NCI-H345 treated with DMSO at 0.1 percent for 48 hours (cell line): ENCODE results near the gene SH3GL3.

ENCODE experiments used
- DNase-seq: peaks from one replicate; lab custom pipeline; 2025; ENCODE audit not compliant: unreplicated experiment; lab: John Stamatoyannopoulos, UW

Gene SH3GL3

GRCh38 chr15:83610901-83611685 lies 164.0 kb downstream of the SH3GL3 start:
- DNase-seq: no peak

GRCh38 chr15:83612226-83612625 lies 165.1 kb downstream of the SH3GL3 start:
- DNase-seq: no peak

- no peak for DNase-seq
Observed at GRCh38 chr15:83612898-83613635, 165.9 kb downstream of the SH3GL3 start.

GRCh38 chr15:83613714-83614113 lies 166.6 kb downstream of the SH3GL3 start:
- DNase-seq: no peak

- no peak for DNase-seq
Observed at GRCh38 chr15:83616840-83617239, 169.7 kb downstream of the SH3GL3 start.

GRCh38 chr15:83626171-83626802 lies 179.1 kb downstream of the SH3GL3 start:
- no peak for DNase-seq

GRCh38 chr15:83631534-83631933 lies 184.4 kb downstream of the SH3GL3 start:
- DNase-seq: no peak

- no peak for DNase-seq
Observed at GRCh38 chr15:83643201-83643600, 196.1 kb downstream of the SH3GL3 start.

- no peak for DNase-seq
Observed at GRCh38 chr15:83644439-83644838, 197.3 kb downstream of the SH3GL3 start.

GRCh38 chr15:83650831-83651230 lies 203.7 kb downstream of the SH3GL3 start:
- DNase-seq: no peak

GRCh38 chr15:83651541-83651940 lies 204.4 kb downstream of the SH3GL3 start:
- no peak for DNase-seq

- DNase-seq: no peak
Observed at GRCh38 chr15:83652626-83653204, 205.6 kb downstream of the SH3GL3 start.

- no peak for DNase-seq
Observed at GRCh38 chr15:83653288-83653638, 206.1 kb downstream of the SH3GL3 start.

- DNase-seq: no peak
Observed at GRCh38 chr15:83653639-83654378, 206.7 kb downstream of the SH3GL3 start, which contains the start of gene ADAMTSL3. Gene ADAMTSL3 (plus strand): TSS chr15:83654123. CDS start chr15:83655762, 1,639 bp downstream.

GRCh38 chr15:83654379-83655236 lies 207.5 kb downstream of the SH3GL3 start:
- no peak for DNase-seq

- DNase-seq: no peak
Observed at GRCh38 chr15:83655237-83655616, 208.1 kb downstream of the SH3GL3 start.

- DNase-seq: no peak
Observed at GRCh38 chr15:83656192-83656591, 209.1 kb downstream of the SH3GL3 start.

GRCh38 chr15:83656943-83657528 lies 209.9 kb downstream of the SH3GL3 start:
- DNase-seq: no peak

GRCh38 chr15:83657549-83657948 lies 210.4 kb downstream of the SH3GL3 start:
- DNase-seq: no peak
